Keratinocyte (primary cell): ENCODE data around the gene FRMD6. TPM values are rescaled to one million over a fixed set of nuclear protein-coding genes. Genes with fewer than 3 reads are reported as not detected.

ENCODE experiments used
- DNase-seq: peaks from one replicate; pipeline ENCODE4 v3.0.0-alpha.2; 2011; ENCODE audit warnings: low read depth, missing footprints, low spot score
- FAIRE-seq: peaks from 2 replicates; lab custom pipeline; 2011; peaks lifted over from hg19 to GRCh38; lab: Jason Lieb, UNC
- H2AFZ ChIP-seq: 2 replicates; pipeline ENCODE4 v1.6.0; 2012; ENCODE audit warnings: low read length, control low read depth, inconsistent platforms; ENCODE audit not compliant: control insufficient read depth
- H3K27ac ChIP-seq: 2 replicates; pipeline ENCODE4 v1.5.1; 2011; ENCODE audit warnings: low read length; ENCODE audit not compliant: control insufficient read depth, insufficient read depth
- H3K27me3 ChIP-seq: 3 replicates; pipeline ENCODE4 v1.6.0; 2011; ENCODE audit warnings: low read length; ENCODE audit not compliant: control insufficient read depth, insufficient read depth; ENCODE audit errors: extremely low read depth
- H3K36me3 ChIP-seq, 2 experiments: 2 replicates in 1 of 2; 3 replicates in 1 of 2; pipeline ENCODE4 v1.5.1; 2011; ENCODE audit warnings: low read length in 2 of 2, mild to moderate bottlenecking in 1 of 2; ENCODE audit not compliant: control insufficient read depth in 2 of 2, insufficient read depth in 2 of 2; ENCODE audit errors: extremely low read depth in 1 of 2
- H3K4me1 ChIP-seq: 3 replicates; pipeline ENCODE4 v1.5.1; 2011; ENCODE audit warnings: low read length; ENCODE audit not compliant: control insufficient read depth, insufficient read depth; ENCODE audit errors: extremely low read depth
- H3K4me2 ChIP-seq: 3 replicates; pipeline ENCODE4 v1.6.0; 2011; ENCODE audit warnings: low read depth, low read length; ENCODE audit not compliant: control insufficient read depth, insufficient read depth; ENCODE audit errors: extremely low read depth
- H3K4me3 ChIP-seq, 3 experiments: fragments of 200-600 bp in 1 of 3; sonication (generic) in 1 of 3; 2 replicates in 2 of 3; 3 replicates in 1 of 3; pipeline ENCODE4 v1.5.1; 2011 to 2016; ENCODE audit warnings: low read length in 3 of 3, mild to moderate bottlenecking in 3 of 3, control low read depth in 2 of 3, inconsistent platforms in 1 of 3, low read depth in 1 of 3, mixed read lengths in 1 of 3, mixed run types in 1 of 3, moderate library complexity in 1 of 3; ENCODE audit not compliant: control insufficient read depth in 2 of 3, insufficient read depth in 2 of 3; ENCODE audit errors: extremely low read depth in 1 of 3
- H3K79me2 ChIP-seq: 2 replicates; pipeline ENCODE4 v1.6.0; 2012; ENCODE audit warnings: low read length; ENCODE audit not compliant: control insufficient read depth, insufficient read depth
- H3K9ac ChIP-seq: 3 replicates; pipeline ENCODE4 v1.6.0; 2011; ENCODE audit warnings: low read length; ENCODE audit not compliant: control insufficient read depth, insufficient read depth; ENCODE audit errors: extremely low read depth
- H3K9me1 ChIP-seq: 3 replicates; pipeline ENCODE4 v1.6.0; 2011; ENCODE audit warnings: low read length; ENCODE audit not compliant: control insufficient read depth, insufficient read depth; ENCODE audit errors: extremely low read depth
- H3K9me3 ChIP-seq: 2 replicates; pipeline ENCODE4 v1.5.1; 2012; ENCODE audit warnings: low read depth, low read length; ENCODE audit not compliant: control insufficient read depth
- H4K20me1 ChIP-seq: 3 replicates; pipeline ENCODE4 v1.6.0; 2011; ENCODE audit warnings: low read length; ENCODE audit not compliant: control insufficient read depth, insufficient read depth; ENCODE audit errors: extremely low read depth
- EZH2 ChIP-seq: IDR thresholded peaks from one replicate; pipeline ENCODE4 v1.6.1; 2012; ENCODE audit warnings: inconsistent platforms, mild to moderate bottlenecking, low read length, moderate library complexity
- dilution Hi-C: fragments of 300-500 bp; cut with MboI; formaldehyde crosslinking; loops from one replicate; pipeline ENCODE4 v1.7.0; 2020; ENCODE audit warnings: low sequenced_read_pairs; ENCODE audit not compliant: extremely low pct_ligation_motif_present
- polyA plus RNA-seq, 5 experiments: library from polyadenylated mRNA; depleted of rRNA in 3 of 5; stranded (reverse) in 3 of 5; stranded (forward) in 1 of 5; unstranded in 1 of 5; fragments of >200 nt; gene quantifications; 1 replicate in 1 of 5; 2 replicates in 3 of 5; 3 replicates in 1 of 5; pipeline versions ENCODE4 v1.2.1 to v1.2.3, GENCODE V29; 2011 to 2012; ENCODE audit warnings: missing spikeins in 2 of 5, low read depth in 1 of 5, low replicate concordance in 1 of 5
- TF ChIP-seq, protein P1 (sequence below), 3 experiments: IDR thresholded peaks in 1 of 3; conservative IDR thresholded peaks in 1 of 3; optimal IDR thresholded peaks in 1 of 3; 2 replicates in 2 of 3; 3 replicates in 1 of 3; pipeline versions ENCODE3 to v1.5.1; 2011; ENCODE audit warnings: low read length in 3 of 3, mild to moderate bottlenecking in 3 of 3, moderate library complexity in 2 of 3, control low read depth in 1 of 3, inconsistent platforms in 1 of 3; ENCODE audit not compliant: insufficient read depth in 2 of 3; ENCODE audit errors: extremely low read depth in 1 of 3

FRMD6 gene
- polyA plus RNA-seq, 1 donor (not counting 4 experiments of a cell fraction or from before 2014, with no cell fraction given) = 120 TPM

DNA sequence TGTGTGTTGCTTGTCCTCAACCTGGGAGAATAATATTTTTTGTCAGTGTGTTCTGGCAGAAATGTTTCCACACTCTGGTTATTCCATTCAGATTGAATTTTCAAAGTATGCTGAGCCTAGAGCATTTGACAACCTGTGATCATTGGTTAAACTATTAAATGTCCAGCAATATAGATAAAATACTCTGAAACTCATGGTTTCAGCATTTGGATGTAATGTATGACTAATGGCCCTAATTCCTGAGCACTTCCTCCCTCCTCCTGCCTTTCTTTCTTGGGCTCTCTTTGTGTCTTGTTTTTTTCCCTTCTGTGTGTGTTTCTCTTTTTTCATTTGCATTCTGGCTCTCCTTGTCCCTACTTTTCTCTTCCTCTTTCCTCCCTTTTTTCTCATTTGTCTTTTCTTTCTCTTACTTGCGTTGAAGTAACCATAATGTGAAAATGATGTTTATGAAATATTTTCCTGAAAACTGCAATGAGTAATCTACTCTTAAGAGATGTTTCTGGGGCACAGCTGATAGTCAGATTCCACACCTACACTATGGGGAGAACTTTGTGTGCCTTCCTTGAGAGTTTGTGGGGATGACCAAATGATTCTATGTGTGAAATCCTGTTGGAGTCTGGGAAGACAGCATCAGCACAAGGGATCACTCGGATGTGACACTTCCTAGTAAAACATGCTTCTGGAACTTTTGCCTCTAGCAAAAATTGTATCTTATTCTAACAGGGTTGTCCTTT is 74.6 kb downstream of the FRMD6 start:
- Histone ChIP-seq H3K27ac (no peak overlapping the region), H3K4me2 (no peak overlapping the region), H3K4me3 (no peak overlapping the region), H3K9me1 (no peaks in the 10 kb centered on the region), H3K79me2 (no peaks in the 10 kb centered on the region), H3K36me3 (peaks cover 45% of the 10 kb centered on the region in 2 experiments), H2AFZ (no peak overlapping the region), H3K9ac (no peak overlapping the region), H4K20me1 (no peaks in the 10 kb centered on the region), H3K4me1 (no peaks in the 10 kb centered on the region), H3K9me3 (no peaks in the 10 kb centered on the region), H3K27me3 (no peaks in the 10 kb centered on the region)
- TF ChIP-seq, protein P1, sequence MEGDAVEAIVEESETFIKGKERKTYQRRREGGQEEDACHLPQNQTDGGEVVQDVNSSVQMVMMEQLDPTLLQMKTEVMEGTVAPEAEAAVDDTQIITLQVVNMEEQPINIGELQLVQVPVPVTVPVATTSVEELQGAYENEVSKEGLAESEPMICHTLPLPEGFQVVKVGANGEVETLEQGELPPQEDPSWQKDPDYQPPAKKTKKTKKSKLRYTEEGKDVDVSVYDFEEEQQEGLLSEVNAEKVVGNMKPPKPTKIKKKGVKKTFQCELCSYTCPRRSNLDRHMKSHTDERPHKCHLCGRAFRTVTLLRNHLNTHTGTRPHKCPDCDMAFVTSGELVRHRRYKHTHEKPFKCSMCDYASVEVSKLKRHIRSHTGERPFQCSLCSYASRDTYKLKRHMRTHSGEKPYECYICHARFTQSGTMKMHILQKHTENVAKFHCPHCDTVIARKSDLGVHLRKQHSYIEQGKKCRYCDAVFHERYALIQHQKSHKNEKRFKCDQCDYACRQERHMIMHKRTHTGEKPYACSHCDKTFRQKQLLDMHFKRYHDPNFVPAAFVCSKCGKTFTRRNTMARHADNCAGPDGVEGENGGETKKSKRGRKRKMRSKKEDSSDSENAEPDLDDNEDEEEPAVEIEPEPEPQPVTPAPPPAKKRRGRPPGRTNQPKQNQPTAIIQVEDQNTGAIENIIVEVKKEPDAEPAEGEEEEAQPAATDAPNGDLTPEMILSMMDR (optimal IDR thresholded peaks at IDR 0.05 in 1 of 3, IDR thresholded peaks at IDR 0.05 in 1 of 3, conservative IDR thresholded peaks at IDR 0.05 in 1 of 3; ENCODE audit: extremely low read depth in 1 of 3, insufficient read depth in 2 of 3, low read length in 3 of 3) = no peak
- TF ChIP-seq EZH2 = no peak
- DNase-seq (no peak), FAIRE-seq (no peak)
- dilution Hi-C loops = no loop called here

DNA sequence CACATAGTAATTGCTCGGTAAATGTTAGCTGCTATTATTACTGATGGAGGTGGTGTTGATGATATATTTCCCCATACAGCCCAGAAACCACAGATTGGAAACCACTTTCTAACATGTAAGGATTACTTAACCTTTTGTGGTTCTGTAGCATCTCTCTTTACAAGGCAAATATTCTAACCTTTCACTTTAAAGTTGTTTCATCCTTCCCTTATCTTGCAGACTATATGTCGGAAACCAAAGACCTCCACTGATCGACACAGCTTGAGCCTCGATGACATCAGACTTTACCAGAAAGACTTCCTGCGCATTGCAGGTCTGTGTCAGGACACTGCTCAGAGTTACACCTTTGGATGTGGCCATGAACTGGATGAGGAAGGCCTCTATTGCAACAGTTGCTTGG is 75.8 kb downstream of the FRMD6 start:
- no peaks in the 10 kb centered on the region for H4K20me1 ChIP-seq
- H3K9me1 ChIP-seq = no peaks in the 10 kb centered on the region
- H3K27me3 ChIP-seq = no peaks in the 10 kb centered on the region
- no peak for FAIRE-seq
- H3K9ac ChIP-seq = no peak overlapping the region
- H3K9me3 ChIP-seq = no peaks in the 10 kb centered on the region
- no peaks in the 10 kb centered on the region for H3K4me1 ChIP-seq
- H3K27ac ChIP-seq = no peak overlapping the region
- H3K4me2 ChIP-seq = no peak overlapping the region
- TF ChIP-seq, protein P1 (optimal IDR thresholded peaks at IDR 0.05 in 1 of 3, IDR thresholded peaks at IDR 0.05 in 1 of 3, conservative IDR thresholded peaks at IDR 0.05 in 1 of 3; ENCODE audit: extremely low read depth in 1 of 3, insufficient read depth in 2 of 3, low read length in 3 of 3) = no peak
- TF ChIP-seq EZH2 = no peak
- H3K4me3 ChIP-seq = no peak overlapping the region
- H3K79me2 ChIP-seq = no peaks in the 10 kb centered on the region
- dilution Hi-C loops = no loop called here
- peaks cover 36 to 39% of the 10 kb centered on the region in 2 experiments for H3K36me3 ChIP-seq
- DNase-seq = no peak
- no peak overlapping the region for H2AFZ ChIP-seq
